ENCODE measurements around the gene MTM1. TPM values are rescaled to one million over a fixed set of nuclear protein-coding genes. Genes with fewer than 3 reads are reported as not detected.

Gene MTM1
- 9.4 and 16.6 TPM in 2 replicates for total RNA-seq

GRCh38 chrX:150568320-150569154, at the start of gene MTM1:
Gene MTM1, plus strand, starts transcription at chrX:150568621. Its CDS starts 23,994 bp downstream, at chrX:150592615.

GRCh38 chrX:150692831-150693724, 124.7 kb downstream of the MTM1 start, which contains the start of gene MTMR1:
Gene MTMR1, plus strand, starts transcription at chrX:150693396. Its CDS starts 135 bp downstream, at chrX:150693531.

Other genes with a start within 250 kb of the MTM1 start
- gene MAMLD1, start 205.3 kb upstream of the MTM1 start, total RNA-seq: 0.32 and 1.5 TPM in 2 replicates
- gene MTMR1, start 124.8 kb downstream of the MTM1 start, total RNA-seq: 7.3 and 18.4 TPM in 2 replicates